ENCODE data around the gene KLF17. TPM values are rescaled to one million over a fixed set of nuclear protein-coding genes. Genes with fewer than 3 reads are reported as not detected.

KLF17 gene
- total and polyA plus RNA-seq, 2 experiments from 2014 or later = not detected

GRCh38 chr1:44170281-44170823 lies 51.7 kb downstream of the KLF17 start:
- no peak overlapping the region for H3K27ac ChIP-seq
- no peaks in the 10 kb centered on the region for H3K27me3 ChIP-seq
- peak in 1 of 2 donors; percentile 65 for DNase-seq (ENCODE audit: low read depth in 1 of 2, low spot score in 1 of 2)
- no peaks in the 10 kb centered on the region for H3K4me1 ChIP-seq (ENCODE audit: low read depth)
- no peaks in the 10 kb centered on the region for H3K9me3 ChIP-seq (ENCODE audit: low read depth)
- no peaks in the 10 kb centered on the region for H3K36me3 ChIP-seq
- H3K4me3 ChIP-seq = no peak overlapping the region
- TF ChIP-seq, protein P1, sequence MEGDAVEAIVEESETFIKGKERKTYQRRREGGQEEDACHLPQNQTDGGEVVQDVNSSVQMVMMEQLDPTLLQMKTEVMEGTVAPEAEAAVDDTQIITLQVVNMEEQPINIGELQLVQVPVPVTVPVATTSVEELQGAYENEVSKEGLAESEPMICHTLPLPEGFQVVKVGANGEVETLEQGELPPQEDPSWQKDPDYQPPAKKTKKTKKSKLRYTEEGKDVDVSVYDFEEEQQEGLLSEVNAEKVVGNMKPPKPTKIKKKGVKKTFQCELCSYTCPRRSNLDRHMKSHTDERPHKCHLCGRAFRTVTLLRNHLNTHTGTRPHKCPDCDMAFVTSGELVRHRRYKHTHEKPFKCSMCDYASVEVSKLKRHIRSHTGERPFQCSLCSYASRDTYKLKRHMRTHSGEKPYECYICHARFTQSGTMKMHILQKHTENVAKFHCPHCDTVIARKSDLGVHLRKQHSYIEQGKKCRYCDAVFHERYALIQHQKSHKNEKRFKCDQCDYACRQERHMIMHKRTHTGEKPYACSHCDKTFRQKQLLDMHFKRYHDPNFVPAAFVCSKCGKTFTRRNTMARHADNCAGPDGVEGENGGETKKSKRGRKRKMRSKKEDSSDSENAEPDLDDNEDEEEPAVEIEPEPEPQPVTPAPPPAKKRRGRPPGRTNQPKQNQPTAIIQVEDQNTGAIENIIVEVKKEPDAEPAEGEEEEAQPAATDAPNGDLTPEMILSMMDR (IDR thresholded peaks at IDR 0.05; ENCODE audit: low read depth, low read length) = peak; percentile 12

DNA sequence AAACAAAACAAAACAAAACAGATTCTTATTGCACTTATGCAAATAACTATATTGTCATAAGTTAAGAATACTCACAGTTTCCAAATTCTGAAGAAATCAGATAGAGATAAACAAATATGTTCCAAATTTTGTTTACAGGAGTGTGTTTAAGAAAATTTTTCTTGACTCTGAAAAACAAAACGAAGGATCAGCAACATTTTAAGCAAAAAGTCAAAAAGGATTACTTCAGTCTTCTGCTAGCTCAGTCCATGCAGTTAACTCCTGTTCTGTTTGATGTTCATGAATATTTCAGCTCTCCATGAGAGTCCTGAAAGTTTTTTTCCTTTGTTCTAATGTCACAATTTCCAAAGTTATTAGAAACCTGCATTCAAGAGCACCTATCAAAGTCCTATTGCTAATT lies 56.0 kb downstream of the KLF17 start:
- Histone ChIP-seq H3K4me1 (ENCODE audit: low read depth) (no peaks in the 10 kb centered on the region), H3K4me3 (no peak overlapping the region), H3K36me3 (no peaks in the 10 kb centered on the region), H3K27ac (no peak overlapping the region), H3K27me3 (no peaks in the 10 kb centered on the region), H3K9me3 (ENCODE audit: low read depth) (no peaks in the 10 kb centered on the region)
- TF ChIP-seq, protein P1 (IDR thresholded peaks at IDR 0.05; ENCODE audit: low read depth, low read length) = no peak
- DNase-seq (ENCODE audit: low read depth in 1 of 2, low spot score in 1 of 2) = no peak

Other genes with a start within 250 kb of the KLF17 start
- 26.2 and 29.8 TPM in 2 replicates for gene ARTN, start 185.0 kb upstream of the KLF17 start, total RNA-seq
- 50.5 and 60.4 TPM in 2 replicates for gene ARTN, start 185.0 kb upstream of the KLF17 start, polyA plus RNA-seq
- 26.2 and 29.2 TPM in 2 replicates for gene IPO13, start 171.9 kb upstream of the KLF17 start, total RNA-seq
- gene IPO13, start 171.9 kb upstream of the KLF17 start, polyA plus RNA-seq = 27.9 and 28.6 TPM in 2 replicates
- gene DPH2, start 148.8 kb upstream of the KLF17 start, total RNA-seq = 17.1 and 20.7 TPM in 2 replicates
- 21.5 and 38.6 TPM in 2 replicates for gene DPH2, start 148.8 kb upstream of the KLF17 start, polyA plus RNA-seq
- gene ATP6V0B, start 143.9 kb upstream of the KLF17 start, total RNA-seq = 87.5 and 171 TPM in 2 replicates
- gene ATP6V0B, start 143.9 kb upstream of the KLF17 start, polyA plus RNA-seq = 263 and 316 TPM in 2 replicates
- gene B4GALT2, start 139.6 kb upstream of the KLF17 start, total RNA-seq = 81.6 and 83.3 TPM in 2 replicates
- gene B4GALT2, start 139.6 kb upstream of the KLF17 start, polyA plus RNA-seq = 97.4 and 97.6 TPM in 2 replicates
- 20.8 and 26.5 TPM in 2 replicates for gene CCDC24, start 127.2 kb upstream of the KLF17 start, total RNA-seq
- 27.9 and 29.7 TPM in 2 replicates for gene CCDC24, start 127.2 kb upstream of the KLF17 start, polyA plus RNA-seq
- gene SLC6A9, start 87.4 kb upstream of the KLF17 start, total RNA-seq = 4.9 and 6.0 TPM in 2 replicates
- gene SLC6A9, start 87.4 kb upstream of the KLF17 start, polyA plus RNA-seq = 12.1 and 13.2 TPM in 2 replicates
- not detected in 2 replicates for gene KLF18, start 22.8 kb downstream of the KLF17 start, total RNA-seq
- not detected in 2 replicates for gene KLF18, start 22.8 kb downstream of the KLF17 start, polyA plus RNA-seq
- 49.5 and 93.3 TPM in 2 replicates for gene DMAP1, start 94.7 kb downstream of the KLF17 start, total RNA-seq
- gene DMAP1, start 94.7 kb downstream of the KLF17 start, polyA plus RNA-seq = 77.5 and 84.1 TPM in 2 replicates
- gene ERI3, start 236.4 kb downstream of the KLF17 start, total RNA-seq = 92.1 and 111 TPM in 2 replicates
- 151 and 152 TPM in 2 replicates for gene ERI3, start 236.4 kb downstream of the KLF17 start, polyA plus RNA-seq

Data from cardiac muscle cell (in vitro differentiated cells and primary cell).